DND-41 (cell line): ENCODE data around the gene MC2R.

ENCODE experiments used
- ATAC-seq: fragments of 200-7000 bp; cut with Tn5 transposase; 3 replicates; pipeline ENCODE4 v1.9.1; 2021; ENCODE audit warnings: low read depth; ENCODE audit not compliant: insufficient read depth
- DNase-seq: peaks from one replicate; pipeline ENCODE4 v3.0.0-alpha.2; 2020
- H2AFZ ChIP-seq: 2 replicates; pipeline ENCODE4 v1.6.0; 2012; ENCODE audit warnings: low read depth, low read length
- H3K27ac ChIP-seq: 2 replicates; pipeline ENCODE4 v1.5.1; 2012; ENCODE audit warnings: low read length, inconsistent platforms
- H3K27me3 ChIP-seq: fragments of 200-600 bp; sonication (generic); 2 replicates; pipeline ENCODE4 v1.6.0; 2012; ENCODE audit warnings: low read length, mild to moderate bottlenecking, inconsistent platforms; ENCODE audit not compliant: insufficient read depth, poor library complexity
- H3K36me3 ChIP-seq: 2 replicates; pipeline ENCODE4 v1.5.1; 2012; ENCODE audit warnings: low read length, inconsistent platforms; ENCODE audit not compliant: insufficient read depth
- H3K4me1 ChIP-seq: 2 replicates; pipeline ENCODE4 v1.5.1; 2012; ENCODE audit warnings: mild to moderate bottlenecking, low read length; ENCODE audit not compliant: insufficient read depth
- H3K4me2 ChIP-seq: 2 replicates; pipeline ENCODE4 v1.6.0; 2012; ENCODE audit warnings: mild to moderate bottlenecking, moderate library complexity, low read length, inconsistent platforms; ENCODE audit not compliant: insufficient read depth
- H3K4me3 ChIP-seq, 2 experiments: fragments of 200-600 bp in 1 of 2; shearing (Covaris generic) in 1 of 2; 2 replicates each; pipeline ENCODE4 v1.5.1; 2012 to 2016; ENCODE audit warnings: inconsistent platforms in 2 of 2, low read length in 2 of 2, mild to moderate bottlenecking in 2 of 2, low read depth in 1 of 2, moderate library complexity in 1 of 2
- H3K79me2 ChIP-seq: 2 replicates; pipeline ENCODE4 v1.6.0; 2012; ENCODE audit warnings: low read length, inconsistent platforms; ENCODE audit not compliant: insufficient read depth
- H3K9ac ChIP-seq: 2 replicates; pipeline ENCODE4 v1.6.0; 2012; ENCODE audit warnings: low read depth, mild to moderate bottlenecking, inconsistent platforms, low read length, moderate library complexity
- H3K9me3 ChIP-seq: 2 replicates; pipeline ENCODE4 v1.5.1; 2012; ENCODE audit warnings: low read length, moderate library complexity, mild to moderate bottlenecking, inconsistent platforms; ENCODE audit not compliant: insufficient read depth, severe bottlenecking
- H4K20me1 ChIP-seq: 2 replicates; pipeline ENCODE4 v1.6.0; 2012; ENCODE audit warnings: low read length; ENCODE audit not compliant: insufficient read depth
- CTCF ChIP-seq: IDR thresholded peaks from 2 replicates; pipeline ENCODE4 v1.5.1; 2012; ENCODE audit warnings: borderline replicate concordance, low read length, moderate library complexity, mild to moderate bottlenecking; ENCODE audit not compliant: poor library complexity, severe bottlenecking; ENCODE audit errors: extremely low read depth
- EZH2 ChIP-seq: IDR thresholded peaks from 3 replicates; pipeline ENCODE4 v1.6.1; 2012; ENCODE audit warnings: borderline replicate concordance, low read depth, mild to moderate bottlenecking, moderate library complexity, low read length, inconsistent platforms; ENCODE audit not compliant: severe bottlenecking

The MC2R gene

DNA sequence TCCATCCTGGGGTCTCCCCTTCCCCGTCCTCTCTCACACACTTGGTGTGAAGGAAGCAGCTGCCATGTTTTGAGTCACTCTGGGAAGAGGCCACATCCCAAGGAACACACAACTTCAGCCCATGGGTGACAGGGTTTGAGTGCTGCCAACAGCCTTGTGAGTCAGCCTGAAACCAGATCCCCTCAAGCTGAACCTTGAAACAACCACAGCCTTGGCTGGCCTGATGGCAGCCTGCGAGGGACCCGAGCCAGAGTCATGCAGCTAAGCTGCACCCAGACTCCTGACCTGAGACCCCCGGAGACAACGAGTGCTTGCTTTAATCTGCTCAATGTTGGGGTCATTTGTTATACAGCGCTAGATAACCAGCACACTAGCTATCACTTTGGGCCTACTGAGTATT lies 19.3 kb upstream of the MC2R start:
- no peak overlapping the region for H2AFZ ChIP-seq
- H3K9ac ChIP-seq = no peak overlapping the region
- peaks cover 3% of the 10 kb centered on the region for H3K9me3 ChIP-seq
- no peak for DNase-seq
- no peaks in the 10 kb centered on the region for H3K4me1 ChIP-seq
- H3K4me2 ChIP-seq = no peak overlapping the region
- TF ChIP-seq EZH2 (no peak), CTCF (no peak)
- no peaks in the 10 kb centered on the region for H3K36me3 ChIP-seq
- H3K27me3 ChIP-seq = no peaks in the 10 kb centered on the region
- no peak overlapping the region for H3K27ac ChIP-seq
- no peaks in the 10 kb centered on the region for H4K20me1 ChIP-seq
- no peaks in the 10 kb centered on the region for H3K79me2 ChIP-seq
- ATAC-seq = no peak
- no peak overlapping the region for H3K4me3 ChIP-seq

GRCh38 chr18:13934058-13934457 lies 18.7 kb upstream of the MC2R start:
- Histone ChIP-seq H3K36me3 (no peaks in the 10 kb centered on the region), H3K4me3 (no peak overlapping the region), H4K20me1 (no peaks in the 10 kb centered on the region), H3K27me3 (no peaks in the 10 kb centered on the region), H3K9me3 (peaks cover 9% of the 10 kb centered on the region), H3K4me1 (no peaks in the 10 kb centered on the region), H3K4me2 (no peak overlapping the region), H2AFZ (no peak overlapping the region), H3K79me2 (no peaks in the 10 kb centered on the region), H3K9ac (no peak overlapping the region), H3K27ac (no peak overlapping the region)
- no peak for TF ChIP-seq CTCF
- TF ChIP-seq EZH2 = no peak
- DNase-seq = no peak
- ATAC-seq = no peak

- no peak for ATAC-seq
- no peaks in the 10 kb centered on the region for H4K20me1 ChIP-seq
- TF ChIP-seq CTCF (no peak), EZH2 (no peak)
- no peak overlapping the region for H2AFZ ChIP-seq
- no peak overlapping the region for H3K9ac ChIP-seq
- no peak overlapping the region for H3K27ac ChIP-seq
- no peaks in the 10 kb centered on the region for H3K27me3 ChIP-seq
- peaks cover 15% of the 10 kb centered on the region for H3K9me3 ChIP-seq
- H3K79me2 ChIP-seq = no peaks in the 10 kb centered on the region
- no peaks in the 10 kb centered on the region for H3K36me3 ChIP-seq
- H3K4me2 ChIP-seq = no peak overlapping the region
- no peak overlapping the region for H3K4me3 ChIP-seq
- H3K4me1 ChIP-seq = no peaks in the 10 kb centered on the region
- no peak for DNase-seq
Measured at GRCh38 chr18:13932285-13933025, 17.1 kb upstream of the MC2R start.
